ENCODE results near the gene MYO1E.

Gene MYO1E

DNA sequence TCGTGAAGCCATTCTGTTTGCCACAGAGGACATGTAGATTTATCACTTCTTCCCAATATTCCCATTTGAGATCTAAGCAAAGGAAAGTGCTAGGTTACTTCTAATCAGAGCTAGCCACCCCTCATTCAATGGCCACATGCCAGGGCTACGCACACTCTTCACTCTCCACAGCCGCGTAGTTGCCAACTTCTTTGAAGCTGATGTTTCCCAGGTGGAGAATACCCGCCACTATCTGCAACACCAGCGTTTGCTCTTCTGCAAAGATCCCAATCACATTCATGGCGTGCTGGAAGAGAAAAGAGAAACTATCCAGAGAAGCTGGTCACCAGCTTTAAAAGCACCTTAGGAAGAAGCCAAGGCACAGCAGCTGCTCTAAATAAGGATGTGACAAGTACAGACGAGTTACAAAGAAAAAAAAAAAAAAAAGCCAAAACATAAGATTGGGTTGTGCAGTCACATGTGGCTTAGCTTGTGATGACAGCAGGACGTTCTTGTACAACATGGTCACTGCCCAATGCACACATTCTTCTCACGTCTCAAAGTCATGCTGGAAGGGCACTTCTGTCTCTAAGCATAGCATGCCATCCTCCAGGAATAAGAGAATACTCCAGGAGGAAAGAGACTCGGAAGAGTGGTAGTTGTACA lies 149.6 kb downstream of the MYO1E start:
- no peak for DNase-seq

DNA sequence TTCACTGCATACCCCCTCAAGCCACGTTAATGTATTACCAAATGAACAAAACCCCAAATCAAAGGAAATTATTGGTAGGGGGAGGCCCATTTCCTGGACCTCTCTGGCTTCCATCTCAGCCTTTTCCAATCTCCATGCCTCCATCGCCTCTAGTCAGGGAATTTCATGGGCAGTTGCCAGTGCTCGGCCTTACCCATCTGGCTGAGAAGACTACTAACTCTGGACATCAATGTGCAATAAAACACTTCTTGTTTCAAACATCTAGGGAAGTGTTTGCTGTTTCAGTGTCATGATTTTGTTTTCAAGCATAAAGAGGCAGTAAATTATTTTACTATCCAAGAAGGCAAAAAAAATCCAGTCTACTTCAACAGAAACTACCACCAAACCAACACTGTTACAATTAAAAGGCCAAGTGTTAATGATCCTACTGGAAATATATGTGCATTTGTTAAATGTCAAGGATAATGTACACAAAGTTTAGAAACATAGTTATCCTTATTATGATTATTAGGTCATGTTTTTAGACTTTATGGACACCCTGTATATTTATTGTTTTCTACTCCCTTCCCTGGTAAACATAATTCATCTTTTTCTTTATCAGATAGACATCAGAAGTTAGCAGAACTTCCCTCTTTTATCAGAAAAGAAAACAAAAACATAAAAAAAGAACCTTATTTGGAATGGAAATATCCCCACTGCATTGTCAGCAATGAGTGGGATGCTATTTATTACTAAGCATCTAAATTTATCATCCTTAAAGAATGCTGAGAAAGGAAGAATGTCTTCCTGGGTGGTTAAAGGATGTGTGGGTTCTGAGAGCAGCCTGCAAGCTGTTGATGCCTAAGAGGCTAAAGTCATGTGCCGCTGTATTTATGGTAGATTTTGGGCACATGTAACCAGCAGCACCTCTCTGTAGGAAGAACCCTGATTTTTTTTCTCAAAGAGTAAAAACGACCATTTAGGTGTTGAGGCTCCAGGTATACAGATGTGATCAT lies 150.9 kb downstream of the MYO1E start:
- DNase-seq = no peak

DNA sequence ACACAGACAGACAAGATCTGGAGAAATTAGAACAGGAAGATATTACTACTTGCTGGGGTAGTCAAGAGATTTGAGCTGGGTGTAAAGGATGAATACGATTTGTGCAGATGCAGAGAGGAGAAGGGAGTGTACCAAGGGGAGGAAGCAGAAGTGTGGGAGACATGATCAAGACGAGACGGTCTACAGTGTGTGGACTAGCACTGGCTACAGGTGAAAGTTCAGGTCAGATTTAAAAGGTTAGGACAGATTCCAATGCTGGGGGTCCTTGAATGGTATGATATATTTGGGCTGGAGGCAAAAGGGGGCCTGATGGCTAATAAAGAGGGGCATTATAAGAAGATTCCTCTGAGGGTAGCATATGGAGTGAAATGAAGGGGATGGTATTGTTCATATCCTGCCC lies 154.0 kb downstream of the MYO1E start:
- no peak for DNase-seq

- no peak for DNase-seq
Measured at GRCh38 chr15:59217876-59218498, 154.7 kb downstream of the MYO1E start.

DNA sequence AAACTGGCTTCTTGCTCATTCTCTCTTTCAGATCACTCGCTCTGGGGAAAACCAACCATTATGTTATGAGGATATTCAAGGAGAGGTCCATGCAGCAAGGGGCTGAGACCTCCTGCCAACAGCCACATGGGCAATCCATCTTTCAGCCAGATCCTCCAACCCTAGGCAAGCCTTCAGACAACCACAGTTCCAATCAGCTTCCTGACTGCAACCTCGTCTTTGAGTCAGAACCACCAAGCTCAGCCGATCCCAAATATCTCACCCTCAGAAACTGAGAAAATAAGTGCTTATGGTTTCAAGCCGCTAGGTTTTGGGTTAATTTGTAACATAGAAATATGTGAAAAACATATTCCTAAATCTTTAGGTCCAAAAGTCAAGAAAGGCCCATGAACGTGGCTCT lies 155.8 kb downstream of the MYO1E start:
- DNase-seq = no peak

- DNase-seq = no peak
Measured at GRCh38 chr15:59210186-59210585, 162.5 kb downstream of the MYO1E start.

DNA sequence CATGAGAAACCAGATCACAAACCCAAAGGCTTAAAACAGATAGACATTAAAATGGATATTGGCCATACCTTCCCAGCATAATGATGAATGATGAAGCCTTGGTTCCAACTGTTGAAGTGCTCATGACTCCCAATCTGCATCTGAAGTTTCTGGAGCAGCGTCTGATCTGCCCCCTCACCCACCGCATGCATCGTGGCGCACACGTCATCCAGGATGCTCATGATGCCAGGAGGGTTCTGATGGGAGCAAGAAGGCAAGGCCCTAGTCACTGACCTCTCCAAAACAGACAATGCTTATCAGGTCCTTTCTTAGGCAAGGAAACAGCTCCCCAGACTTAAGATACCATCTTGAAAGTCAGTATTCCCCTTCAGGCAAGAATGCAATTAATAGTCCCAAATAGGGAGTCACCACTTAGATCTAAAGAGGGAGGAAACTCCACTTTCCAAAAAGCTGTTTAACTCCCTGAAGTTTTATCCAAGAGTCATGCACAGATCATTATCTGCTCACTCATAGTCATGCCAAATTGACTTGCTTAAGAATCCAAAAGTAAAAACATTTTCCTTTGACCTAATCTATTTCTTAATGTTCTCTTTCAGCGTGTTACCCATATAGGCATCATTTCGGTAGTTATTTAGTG lies 163.9 kb downstream of the MYO1E start:
- no peak for DNase-seq

GRCh38 chr15:59206623-59207183 lies 166.0 kb downstream of the MYO1E start, which contains the start of gene LDHAL6B:
LDHAL6B (plus strand) TSS chr15:59206843; CDS start chr15:59206941, 98 bp downstream.
- no peak for DNase-seq

GRCh38 chr15:59205839-59206622 lies 166.6 kb downstream of the MYO1E start:
- no peak for DNase-seq

GRCh38 chr15:59203657-59204056 lies 169.0 kb downstream of the MYO1E start:
- no peak for DNase-seq

GRCh38 chr15:59203008-59203407 lies 169.7 kb downstream of the MYO1E start:
- DNase-seq = no peak

GRCh38 chr15:59200560-59200959 lies 172.1 kb downstream of the MYO1E start:
- DNase-seq = no peak

- no peak for DNase-seq
Measured at GRCh38 chr15:59199626-59200465, 172.8 kb downstream of the MYO1E start.

GRCh38 chr15:59197454-59197853 lies 175.2 kb downstream of the MYO1E start:
- no peak for DNase-seq

DNA sequence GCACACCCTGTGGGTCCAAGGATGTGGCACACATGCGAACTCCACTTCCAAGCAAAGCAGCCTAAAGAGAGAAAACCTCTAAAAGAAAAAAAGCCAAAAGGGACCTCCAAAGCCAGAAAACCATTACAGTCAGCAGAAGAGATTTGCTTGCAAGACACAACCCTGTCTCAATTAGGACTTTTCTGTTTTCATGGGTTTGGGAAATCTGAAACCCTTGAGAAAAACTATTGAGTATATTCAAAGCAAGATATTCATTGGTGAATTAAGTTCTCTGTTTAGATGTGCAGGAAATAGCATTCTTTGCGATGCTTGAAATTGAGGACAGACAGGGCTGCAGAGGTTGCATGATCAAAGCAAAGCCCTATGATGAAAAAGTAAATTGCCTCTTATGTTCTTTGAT lies 176.3 kb downstream of the MYO1E start:
- no peak for DNase-seq

- DNase-seq = no peak
Measured at GRCh38 chr15:59194639-59195325, 177.9 kb downstream of the MYO1E start.

- DNase-seq = no peak
Measured at GRCh38 chr15:59191855-59192237, 180.8 kb downstream of the MYO1E start.

GRCh38 chr15:59190291-59190690 lies 182.4 kb downstream of the MYO1E start:
- no peak for DNase-seq

DNA sequence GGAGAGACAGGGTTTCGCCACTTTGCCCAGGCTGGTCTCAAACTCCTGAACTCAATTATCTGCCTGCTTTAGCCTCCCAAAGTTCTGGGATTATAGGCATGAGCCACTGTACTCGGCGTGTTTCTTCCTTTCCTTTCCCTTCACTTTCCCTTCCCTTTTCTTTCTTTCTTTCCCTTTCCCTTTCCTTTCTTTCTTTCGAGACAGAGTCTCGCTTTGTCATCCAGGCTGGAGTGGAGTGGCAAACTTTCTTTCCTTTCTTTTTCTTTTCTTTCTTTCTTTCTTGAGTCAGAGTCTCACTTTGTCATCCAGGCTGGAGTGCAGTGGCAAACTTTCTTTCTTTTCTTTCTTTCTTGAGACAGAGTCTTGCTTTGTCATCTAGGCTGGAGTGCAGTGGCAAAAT lies 183.4 kb downstream of the MYO1E start:
- no peak for DNase-seq

DNA sequence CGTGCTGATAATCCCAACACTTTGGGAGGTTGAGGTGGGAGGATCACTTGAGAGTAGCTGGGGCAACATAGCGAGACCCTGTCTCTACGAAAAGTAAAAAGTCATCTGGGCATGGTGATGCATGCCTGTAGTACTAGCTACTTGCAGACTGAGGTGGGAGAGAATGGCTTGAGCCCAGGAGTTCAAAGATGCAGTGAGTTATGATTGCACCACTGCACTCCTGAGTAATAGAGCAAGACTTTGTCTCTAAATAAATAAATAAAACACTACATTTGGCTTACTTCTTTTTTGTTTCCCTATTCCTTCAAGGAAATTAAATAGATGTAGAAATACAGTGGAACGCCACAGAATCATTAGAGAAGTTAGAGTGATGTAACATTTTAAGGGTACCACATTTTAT lies 186.2 kb downstream of the MYO1E start:
- no peak for DNase-seq

Data from hematopoietic multipotent progenitor cell treated with erythropoietin and hydrocortisone succinate and interleukin-3 and kit ligand, for 4 days (in vitro differentiated cells).